WI38 (cell line): ENCODE measurements around the gene LEMD3.

Experiments used
- H3K4me3 ChIP-seq: 2 replicates; pipeline ENCODE4 v1.5.1; 2011; ENCODE audit warnings: low read depth, mild to moderate bottlenecking, control low read depth, low read length
- TF ChIP-seq, protein P1 (sequence below): IDR thresholded peaks from 2 replicates; pipeline ENCODE4 v1.5.1; 2012; ENCODE audit warnings: low read depth, mild to moderate bottlenecking, control low read depth, low read length

Gene LEMD3

DNA sequence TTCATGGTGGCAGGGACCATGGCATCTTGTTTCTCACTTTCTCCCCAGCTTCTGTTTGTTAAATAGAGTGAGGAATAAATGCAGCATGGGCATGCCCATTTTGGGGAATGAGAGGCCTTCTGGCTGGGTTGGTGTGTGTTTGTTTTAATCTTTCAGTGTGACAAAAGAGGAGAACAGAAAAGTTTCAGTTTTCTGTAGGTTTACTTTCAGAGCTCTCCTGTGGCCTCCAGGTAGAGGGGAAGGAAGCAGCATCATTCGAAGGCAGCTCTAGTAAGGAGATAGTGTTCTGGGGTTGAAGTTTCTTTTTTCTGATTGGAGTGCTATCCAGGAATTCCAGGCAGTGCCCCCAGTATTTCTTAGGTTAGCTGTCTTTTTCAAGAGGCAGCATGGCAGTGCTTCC is 124.4 kb downstream of the LEMD3 start:
- TF ChIP-seq, protein P1, sequence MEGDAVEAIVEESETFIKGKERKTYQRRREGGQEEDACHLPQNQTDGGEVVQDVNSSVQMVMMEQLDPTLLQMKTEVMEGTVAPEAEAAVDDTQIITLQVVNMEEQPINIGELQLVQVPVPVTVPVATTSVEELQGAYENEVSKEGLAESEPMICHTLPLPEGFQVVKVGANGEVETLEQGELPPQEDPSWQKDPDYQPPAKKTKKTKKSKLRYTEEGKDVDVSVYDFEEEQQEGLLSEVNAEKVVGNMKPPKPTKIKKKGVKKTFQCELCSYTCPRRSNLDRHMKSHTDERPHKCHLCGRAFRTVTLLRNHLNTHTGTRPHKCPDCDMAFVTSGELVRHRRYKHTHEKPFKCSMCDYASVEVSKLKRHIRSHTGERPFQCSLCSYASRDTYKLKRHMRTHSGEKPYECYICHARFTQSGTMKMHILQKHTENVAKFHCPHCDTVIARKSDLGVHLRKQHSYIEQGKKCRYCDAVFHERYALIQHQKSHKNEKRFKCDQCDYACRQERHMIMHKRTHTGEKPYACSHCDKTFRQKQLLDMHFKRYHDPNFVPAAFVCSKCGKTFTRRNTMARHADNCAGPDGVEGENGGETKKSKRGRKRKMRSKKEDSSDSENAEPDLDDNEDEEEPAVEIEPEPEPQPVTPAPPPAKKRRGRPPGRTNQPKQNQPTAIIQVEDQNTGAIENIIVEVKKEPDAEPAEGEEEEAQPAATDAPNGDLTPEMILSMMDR = no peak
- H3K4me3 ChIP-seq = no peak overlapping the region

DNA sequence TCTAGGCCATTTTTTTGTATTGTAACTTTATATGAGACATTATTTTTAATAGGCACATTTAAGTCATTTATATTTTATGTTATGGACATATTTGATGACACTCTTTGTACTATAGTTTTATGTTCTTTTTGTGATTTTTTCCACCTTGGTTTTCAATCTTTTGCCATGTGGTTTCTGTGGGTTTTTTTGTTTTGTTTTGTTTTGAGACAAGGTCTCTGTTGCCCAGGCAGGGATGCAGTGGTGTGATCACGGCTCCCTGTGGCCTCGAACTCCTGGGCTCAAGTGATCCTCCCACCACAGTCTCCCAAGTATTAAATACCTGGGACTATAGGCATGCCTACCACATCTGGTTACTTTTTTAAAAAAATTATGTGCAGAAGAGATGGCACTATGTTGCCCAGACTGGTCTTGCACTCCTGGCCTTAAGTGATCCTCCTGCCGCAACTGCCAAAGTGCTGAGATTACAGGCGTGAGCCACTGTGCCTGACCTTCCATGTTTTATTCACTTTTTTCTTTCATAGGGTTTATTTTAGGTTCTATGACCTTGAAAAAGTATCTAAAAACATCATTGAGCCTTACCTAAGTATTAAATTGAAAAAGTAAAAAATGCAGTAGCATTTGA is 125.4 kb downstream of the LEMD3 start:
- H3K4me3 ChIP-seq = no peak overlapping the region
- TF ChIP-seq, protein P1 = no peak

DNA sequence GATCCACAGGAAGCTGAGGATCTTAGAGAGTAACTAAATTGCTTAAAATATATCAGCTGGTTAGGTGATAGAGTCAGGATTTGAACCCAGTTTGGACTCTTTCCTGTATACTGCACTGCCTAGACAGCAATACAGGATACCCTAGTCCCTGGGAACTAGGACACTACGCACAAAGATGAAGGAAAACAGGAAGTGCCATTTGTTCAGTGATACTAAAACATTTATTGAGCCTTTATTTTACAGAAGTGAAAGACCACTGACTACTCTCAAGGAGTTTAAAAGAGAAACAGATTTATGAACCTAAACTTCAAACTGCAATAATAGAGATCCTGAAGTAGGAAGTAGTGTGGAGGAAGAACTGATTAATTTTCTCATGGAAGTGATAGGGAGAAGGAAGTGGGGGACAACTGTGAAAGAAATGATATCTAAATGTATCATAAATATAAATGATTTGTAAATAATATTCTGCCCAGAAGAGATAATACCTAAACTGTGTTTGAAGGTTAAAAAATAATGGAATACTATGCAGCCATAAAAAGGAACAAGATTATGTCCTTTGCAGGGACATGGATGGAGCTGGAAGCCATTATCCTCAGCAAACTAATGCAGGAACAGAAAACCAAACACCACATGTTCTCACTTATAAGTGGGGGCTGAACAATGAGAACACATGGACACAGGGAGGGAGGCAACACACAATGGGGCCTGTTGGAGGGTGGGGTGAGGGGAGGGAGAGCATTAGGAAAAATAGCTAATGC is 127.3 kb downstream of the LEMD3 start:
- TF ChIP-seq, protein P1 = no peak
- no peak overlapping the region for H3K4me3 ChIP-seq
